ENCODE measurements around the gene UBTD1.

GRCh38 chr10:97533888-97534287 is 35.2 kb downstream of the UBTD1 start:
- TF ChIP-seq CTCF (IDR thresholded peaks at IDR 0.05) (no peak), POLR2A (IDR thresholded peaks at IDR 0.05) (no peak)
